ENCODE data around the gene HPSE2. TPM values are rescaled to one million over a fixed set of nuclear protein-coding genes. Genes with fewer than 3 reads are reported as not detected.
A peak's percentile ranks its signal among the peaks of the same experiment; 100 is the strongest.

HPSE2 gene
- total RNA-seq, 1 experiment from 2014 or later = 0.03 TPM

DNA sequence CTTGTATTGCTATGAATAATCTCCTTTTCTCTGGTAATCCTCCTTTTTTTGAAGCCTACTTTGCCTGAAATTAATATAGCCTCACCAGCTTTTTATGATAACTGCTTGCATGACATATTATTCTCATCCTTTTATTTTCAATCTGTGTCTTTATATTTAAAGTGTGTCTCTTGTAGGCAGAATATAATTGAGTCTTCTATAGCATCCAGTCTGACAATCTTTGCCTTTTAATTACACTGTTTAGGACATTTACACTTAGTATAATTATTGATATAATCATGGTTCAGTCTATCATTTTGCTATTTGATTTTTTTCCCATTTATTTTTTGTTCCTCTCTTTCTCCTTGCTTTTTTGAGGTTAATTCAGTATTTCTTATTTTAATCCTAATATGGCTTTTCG, 548.0 kb downstream of the HPSE2 start:
- DNase-seq (ENCODE audit: low read depth, low spot score) = no peak
- in situ Hi-C loops (cut with HindIII; ENCODE audit: low pct_unique_long_range_greater_than_20kb, low sequenced_read_pairs) = no loop called here

- in situ Hi-C loops (cut with HindIII; ENCODE audit: low pct_unique_long_range_greater_than_20kb, low sequenced_read_pairs) = no loop called here
- DNase-seq (ENCODE audit: low read depth, low spot score) = no peak
Observed at GRCh38 chr10:98684019-98684899, 551.4 kb downstream of the HPSE2 start.

GRCh38 chr10:98676895-98677294, 558.8 kb downstream of the HPSE2 start:
- in situ Hi-C loops (cut with HindIII; ENCODE audit: low pct_unique_long_range_greater_than_20kb, low sequenced_read_pairs) = no loop called here
- DNase-seq (ENCODE audit: low read depth, low spot score) = peak; percentile 32

DNA sequence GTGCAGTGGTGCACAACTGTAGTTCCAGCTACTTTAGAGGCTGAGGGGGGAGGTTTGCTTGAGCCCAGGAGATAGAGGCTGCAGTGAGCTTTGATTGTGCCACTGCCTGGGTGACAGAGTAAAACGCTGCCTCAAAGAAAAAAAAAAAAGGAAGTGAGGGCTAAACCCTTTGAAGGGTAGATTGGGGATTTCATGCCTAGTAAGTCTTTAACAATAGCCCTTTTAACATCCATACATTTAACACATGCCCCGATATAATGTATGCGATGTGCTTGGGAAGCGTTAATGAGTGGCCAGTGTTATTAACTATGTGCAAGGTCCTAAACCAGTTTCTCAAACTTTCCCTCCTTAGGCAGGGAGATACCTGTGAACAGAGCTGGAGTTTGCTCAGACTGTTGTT, 559.8 kb downstream of the HPSE2 start:
- in situ Hi-C loops (cut with HindIII; ENCODE audit: low pct_unique_long_range_greater_than_20kb, low sequenced_read_pairs) = no loop called here
- no peak for DNase-seq (ENCODE audit: low read depth, low spot score)

- DNase-seq (ENCODE audit: low read depth, low spot score) = no peak
- in situ Hi-C loops (cut with HindIII; ENCODE audit: low pct_unique_long_range_greater_than_20kb, low sequenced_read_pairs) = no loop called here
Observed at GRCh38 chr10:98673171-98673782, 562.4 kb downstream of the HPSE2 start.

DNA sequence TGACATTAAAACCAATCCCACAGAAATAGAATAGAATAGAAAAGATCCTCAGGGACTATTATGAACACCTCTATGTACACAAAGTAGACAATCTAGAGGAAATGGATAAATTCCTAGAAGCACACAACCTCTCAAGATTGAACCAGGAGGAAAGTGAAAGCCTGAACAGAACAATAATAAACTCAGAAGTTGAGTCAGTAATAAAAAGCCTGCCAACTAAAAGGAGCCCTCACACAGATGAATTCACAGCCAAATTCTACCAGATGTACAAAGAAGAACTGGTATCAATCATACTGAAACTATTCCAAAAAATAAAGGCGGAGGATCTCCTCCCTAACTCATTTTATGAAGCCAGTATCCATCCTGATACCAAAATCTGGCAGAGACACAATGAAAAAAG, 568.6 kb downstream of the HPSE2 start:
- in situ Hi-C loops (cut with HindIII; ENCODE audit: low pct_unique_long_range_greater_than_20kb, low sequenced_read_pairs) = no loop called here
- DNase-seq (ENCODE audit: low read depth, low spot score) = no peak

GRCh38 chr10:98666276-98666675, 569.4 kb downstream of the HPSE2 start:
- in situ Hi-C loops (cut with HindIII; ENCODE audit: low pct_unique_long_range_greater_than_20kb, low sequenced_read_pairs) = no loop called here
- no peak for DNase-seq (ENCODE audit: low read depth, low spot score)

- peak; percentile 53 for DNase-seq (ENCODE audit: low read depth, low spot score)
- in situ Hi-C loops (cut with HindIII; ENCODE audit: low pct_unique_long_range_greater_than_20kb, low sequenced_read_pairs) = no loop called here
Observed at GRCh38 chr10:98664329-98665042, 571.2 kb downstream of the HPSE2 start.

DNA sequence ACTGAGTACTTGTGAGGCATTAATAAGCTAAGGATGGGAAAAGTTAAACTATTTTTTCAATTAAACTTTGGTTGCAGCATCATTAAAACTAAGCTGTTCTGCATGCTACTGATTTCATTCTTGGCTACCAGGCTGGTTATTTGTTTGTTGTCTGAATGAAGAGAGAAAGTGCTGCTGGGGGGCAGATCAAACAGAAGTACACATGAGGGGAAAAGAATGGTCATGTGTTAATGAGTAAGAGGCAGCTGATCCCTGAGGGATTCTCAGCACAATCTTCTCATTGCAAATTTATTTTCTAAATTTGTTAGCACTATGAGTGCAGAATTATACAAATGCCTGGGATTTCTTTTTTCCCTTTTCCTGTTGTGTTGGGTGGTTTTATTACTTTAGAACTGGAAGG, 575.7 kb downstream of the HPSE2 start:
- in situ Hi-C loops (cut with HindIII; ENCODE audit: low pct_unique_long_range_greater_than_20kb, low sequenced_read_pairs) = no loop called here
- DNase-seq (ENCODE audit: low read depth, low spot score) = peak; percentile 58

DNA sequence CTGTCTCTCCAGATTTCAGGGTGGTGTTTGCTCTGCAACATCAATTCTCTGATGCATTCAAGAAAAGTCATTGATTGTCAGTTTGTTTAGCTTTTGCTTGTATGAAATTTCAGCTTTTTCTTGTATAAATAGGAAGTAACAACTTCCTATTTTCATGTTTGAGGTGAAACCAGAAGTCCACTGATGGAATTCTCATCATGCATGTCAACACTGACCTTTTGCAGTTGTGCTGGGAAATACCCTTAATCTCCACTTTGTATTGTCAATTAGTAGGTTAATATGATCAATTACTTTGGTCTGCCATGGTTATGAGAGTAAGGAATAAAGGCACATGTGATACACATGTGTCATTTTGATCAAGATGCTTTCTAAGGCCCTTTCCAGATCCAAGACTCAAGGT, 580.2 kb downstream of the HPSE2 start:
- in situ Hi-C loops (cut with HindIII; ENCODE audit: low pct_unique_long_range_greater_than_20kb, low sequenced_read_pairs) = no loop called here
- DNase-seq (ENCODE audit: low read depth, low spot score) = no peak

GRCh38 chr10:98649170-98649569, 586.5 kb downstream of the HPSE2 start:
- in situ Hi-C loops (cut with HindIII; ENCODE audit: low pct_unique_long_range_greater_than_20kb, low sequenced_read_pairs) = no loop called here

DNA sequence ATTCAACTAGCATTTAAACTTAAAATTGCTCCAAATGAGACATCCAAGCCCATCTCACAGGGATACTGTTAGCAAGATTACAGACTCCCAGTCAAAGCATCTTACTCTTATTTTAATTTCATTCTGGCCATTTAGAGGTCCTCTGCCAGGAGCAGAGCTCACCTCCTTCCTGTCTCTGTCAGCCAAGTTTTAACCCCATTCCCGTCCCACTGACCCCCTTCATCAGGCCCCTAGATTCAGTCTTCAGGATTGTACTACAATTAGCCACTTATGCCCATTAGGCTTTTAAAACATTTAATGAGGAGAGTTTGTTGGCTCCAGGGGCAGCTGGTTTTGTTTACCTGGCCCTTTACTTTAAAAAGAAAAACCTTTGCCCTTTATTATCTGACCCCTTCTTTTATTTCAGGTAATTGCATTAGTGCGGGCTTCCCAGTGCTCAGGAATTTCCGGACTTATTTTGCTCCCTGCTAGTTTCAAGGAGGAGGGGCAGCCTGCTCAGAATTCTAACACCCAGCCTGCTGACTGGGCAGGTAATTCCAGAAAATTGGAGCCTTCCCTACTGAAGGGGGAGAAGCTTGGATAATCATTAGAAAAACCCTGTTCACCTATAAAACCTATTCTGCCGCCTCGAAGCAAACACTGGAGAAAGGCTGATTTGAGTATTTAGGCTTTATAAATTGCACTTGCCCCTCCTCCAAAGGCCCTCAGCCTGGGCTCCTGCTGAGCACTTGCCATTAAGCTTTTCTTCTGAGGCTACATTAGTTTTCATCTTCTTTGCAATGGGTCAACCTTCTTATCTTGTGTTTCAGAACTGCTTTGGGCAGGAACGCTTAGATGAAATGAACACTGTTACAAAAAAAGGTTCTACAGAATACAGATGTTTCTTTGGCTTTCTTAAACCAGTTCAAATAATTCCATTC, 588.4 kb downstream of the HPSE2 start:
- in situ Hi-C loops (cut with HindIII; ENCODE audit: low pct_unique_long_range_greater_than_20kb, low sequenced_read_pairs) = no loop called here
- no peak for DNase-seq (ENCODE audit: low read depth, low spot score)

More at GRCh38 chr10:98649170-98649569, 586.5 kb downstream of the HPSE2 start:
- no peak for DNase-seq (ENCODE audit: low read depth, low spot score)

- no peak for DNase-seq (ENCODE audit: low read depth, low spot score)
- in situ Hi-C loops (cut with HindIII; ENCODE audit: low pct_unique_long_range_greater_than_20kb, low sequenced_read_pairs) = no loop called here
Observed at GRCh38 chr10:98644466-98644865, 591.2 kb downstream of the HPSE2 start.

DNA sequence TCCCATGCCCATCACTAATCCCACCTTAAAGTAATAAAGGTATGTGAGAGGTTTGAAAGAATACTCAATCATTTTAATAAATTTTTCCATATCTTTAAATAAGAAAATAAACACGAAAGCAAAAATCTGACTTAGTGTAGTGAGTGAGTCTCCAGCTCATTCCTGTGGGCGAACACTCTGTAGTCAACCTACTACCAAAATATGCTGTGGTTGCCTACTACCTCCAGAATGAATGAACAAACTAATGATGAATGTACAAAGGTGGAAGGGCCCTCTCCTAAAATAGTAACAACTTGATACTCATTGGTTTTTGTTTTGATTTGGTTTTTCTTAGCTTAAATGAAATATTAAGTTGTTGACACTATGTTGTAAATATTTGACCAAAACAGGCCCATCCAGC, 593.4 kb downstream of the HPSE2 start:
- in situ Hi-C loops (cut with HindIII; ENCODE audit: low pct_unique_long_range_greater_than_20kb, low sequenced_read_pairs) = no loop called here
- no peak for DNase-seq (ENCODE audit: low read depth, low spot score)

DNA sequence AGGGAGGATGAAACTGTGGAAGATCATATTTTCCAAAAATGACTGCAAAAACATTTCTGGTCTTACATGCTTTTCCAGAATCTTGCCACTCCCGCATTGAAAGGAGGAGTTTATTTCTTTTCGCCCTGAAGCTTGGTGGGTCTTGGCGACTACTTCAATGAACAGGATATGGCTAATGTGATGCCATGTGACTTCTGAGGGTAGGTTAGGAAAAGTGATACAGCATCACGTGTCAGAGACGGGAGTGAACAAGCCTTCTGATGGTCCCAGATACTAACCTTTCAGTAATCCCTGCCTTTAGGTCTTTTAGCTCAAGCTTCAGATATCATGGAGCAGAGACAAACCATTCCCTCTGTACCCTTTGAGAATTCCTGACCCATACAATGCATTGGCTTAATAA, 596.7 kb downstream of the HPSE2 start:
- peak; percentile 58 for DNase-seq (ENCODE audit: low read depth, low spot score)
- in situ Hi-C loops (cut with HindIII; ENCODE audit: low pct_unique_long_range_greater_than_20kb, low sequenced_read_pairs) = no loop called here

DNA sequence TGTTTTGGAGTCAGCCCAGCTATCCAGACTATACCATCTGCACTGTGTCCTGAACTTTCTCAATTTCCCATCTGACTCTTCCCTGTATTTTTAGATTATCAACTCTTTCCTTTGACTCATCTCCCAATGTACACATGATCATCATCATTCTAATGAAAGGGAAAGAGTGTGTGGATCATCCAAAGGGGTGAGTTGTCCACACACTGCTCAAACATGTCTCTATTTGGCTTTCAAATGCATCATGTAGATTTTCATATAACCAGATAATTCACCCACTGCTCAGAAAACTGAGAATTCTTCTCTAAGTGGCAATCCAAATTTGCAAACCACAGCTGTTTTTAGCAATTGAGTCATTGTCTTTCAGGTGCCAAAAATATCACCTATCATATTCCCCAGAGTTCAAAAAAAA, 598.7 kb downstream of the HPSE2 start:
- in situ Hi-C loops (cut with HindIII; ENCODE audit: low pct_unique_long_range_greater_than_20kb, low sequenced_read_pairs) = no loop called here
- DNase-seq (ENCODE audit: low read depth, low spot score) = no peak

- no peak for DNase-seq (ENCODE audit: low read depth, low spot score)
- in situ Hi-C loops (cut with HindIII; ENCODE audit: low pct_unique_long_range_greater_than_20kb, low sequenced_read_pairs) = no loop called here
Observed at GRCh38 chr10:98632456-98633150, 603.0 kb downstream of the HPSE2 start.
